Bronchial epithelial cell (primary cell): ENCODE results near the gene HTT. TPM values are rescaled to one million over a fixed set of nuclear protein-coding genes. Genes with fewer than 3 reads are reported as not detected.
A peak's percentile ranks its signal among the peaks of the same experiment; 100 is the strongest.

ENCODE experiments used
- DNase-seq: peaks from one replicate; pipeline ENCODE4 v3.0.0-alpha.2; 2010; ENCODE audit warnings: low read depth
- FAIRE-seq: peaks from 2 replicates; lab custom pipeline; 2011; peaks lifted over from hg19 to GRCh38; lab: Jason Lieb, UNC
- H3K27me3 ChIP-seq: 2 replicates; pipeline ENCODE4 v1.5.1; 2011; ENCODE audit warnings: low read length; ENCODE audit not compliant: control insufficient read depth, insufficient read depth
- H3K36me3 ChIP-seq: 2 replicates; pipeline ENCODE4 v1.5.1; 2011; ENCODE audit warnings: low read length; ENCODE audit not compliant: control insufficient read depth, insufficient read depth
- H3K4me3 ChIP-seq: 2 replicates; pipeline ENCODE4 v1.5.1; 2011; ENCODE audit warnings: mild to moderate bottlenecking, low read depth, low read length, control low read depth
- CTCF ChIP-seq: IDR thresholded peaks from 2 replicates; pipeline ENCODE4 v1.5.1; 2011; ENCODE audit warnings: mild to moderate bottlenecking, moderate library complexity, low read length, control low read depth, inconsistent platforms; ENCODE audit not compliant: insufficient read depth, severe bottlenecking
- total RNA-seq: library from RNA; depleted of rRNA; stranded (reverse); fragments of >200 nt; gene quantifications from 2 replicates; pipeline ENCODE4 v1.2.1, GENCODE V29; 2014

Gene HTT
- total RNA-seq, 1 donor from 2014 or later: 24.0 TPM

GRCh38 chr4:3221184-3221494 lies 146.7 kb downstream of the HTT start:
- Histone ChIP-seq H3K36me3 (peaks cover 18% of the 10 kb centered on the region), H3K4me3 (no peak overlapping the region), H3K27me3 (no peaks in the 10 kb centered on the region)
- FAIRE-seq: peak; percentile 50
- TF ChIP-seq CTCF: no peak
- DNase-seq: no peak

- Histone ChIP-seq H3K27me3 (no peaks in the 10 kb centered on the region), H3K36me3 (peaks cover 18% of the 10 kb centered on the region), H3K4me3 (no peak overlapping the region)
- no peak for DNase-seq
- TF ChIP-seq CTCF: no peak
- no peak for FAIRE-seq
These were observed 147.5 kb downstream of the HTT start for GRCh38 chr4:3221996-3222395.

- DNase-seq (no peak), FAIRE-seq (no peak)
- no peak overlapping the region for H3K4me3 ChIP-seq
- H3K27me3 ChIP-seq: no peaks in the 10 kb centered on the region
- no peak for TF ChIP-seq CTCF
- H3K36me3 ChIP-seq: peaks cover 22% of the 10 kb centered on the region
These were observed 148.9 kb downstream of the HTT start for GRCh38 chr4:3223346-3223745.

GRCh38 chr4:3223956-3224748 lies 149.7 kb downstream of the HTT start:
- no peak for FAIRE-seq

GRCh38 chr4:3225071-3225850 lies 150.8 kb downstream of the HTT start:
- Histone ChIP-seq H3K27me3 (no peaks in the 10 kb centered on the region), H3K36me3 (peaks cover 24% of the 10 kb centered on the region), H3K4me3 (no peak overlapping the region)
- no peak for TF ChIP-seq CTCF
- DNase-seq (no peak), FAIRE-seq (no peak)

More at GRCh38 chr4:3223956-3224748, 149.7 kb downstream of the HTT start:
- Histone ChIP-seq H3K27me3 (no peaks in the 10 kb centered on the region), H3K36me3 (peaks cover 24% of the 10 kb centered on the region), H3K4me3 (no peak overlapping the region)
- no peak for DNase-seq
- TF ChIP-seq CTCF: no peak
